HFF-Myc (cell line): ENCODE data around the gene SHC1.

ENCODE experiments used
- DNase-seq: peaks from one replicate; pipeline ENCODE4 v3.0.0-alpha.2; 2011; ENCODE audit warnings: low read depth; ENCODE audit errors: extremely low read depth
- H3K4me3 ChIP-seq: replicated peaks from 2 replicates; pipeline ENCODE4 v1.5.1; 2011; ENCODE audit warnings: low read depth, mild to moderate bottlenecking, control low read depth, low read length
- CTCF ChIP-seq: IDR thresholded peaks from 2 replicates; pipeline ENCODE4 v1.5.1; 2012; ENCODE audit warnings: mild to moderate bottlenecking, low read depth, low read length, control low read depth; ENCODE audit errors: missing control alignments

SHC1 gene

GRCh38 chr1:155002464-155003226 lies 32.1 kb upstream of the SHC1 start, which contains the start of gene ZBTB7B:
Gene ZBTB7B, plus strand, starts transcription at chr1:155002802. Its CDS starts 11,859 bp downstream, at chr1:155014661.
- H3K4me3 ChIP-seq = peak within 1 kb of the TSS; percentile 93
- TF ChIP-seq CTCF = no peak
- DNase-seq = no peak

- peak; percentile 61 for TF ChIP-seq CTCF
- DNase-seq = peak; percentile 94
- H3K4me3 ChIP-seq = peak overlapping the region; percentile 61
Observed at GRCh38 chr1:155001675-155002463, 31.3 kb upstream of the SHC1 start.

GRCh38 chr1:155001425-155001674 lies 30.8 kb upstream of the SHC1 start:
- TF ChIP-seq CTCF = no peak
- H3K4me3 ChIP-seq = peak overlapping the region; percentile 61
- no peak for DNase-seq

- peak overlapping the region; percentile 61 for H3K4me3 ChIP-seq
- no peak for TF ChIP-seq CTCF
- DNase-seq = peak; percentile 53
Observed at GRCh38 chr1:155000726-155001424, 30.3 kb upstream of the SHC1 start.

GRCh38 chr1:155000411-155000725 lies 29.8 kb upstream of the SHC1 start:
- no peak for DNase-seq
- TF ChIP-seq CTCF = no peak
- peak overlapping the region; percentile 61 for H3K4me3 ChIP-seq

GRCh38 chr1:154999571-155000410 lies 29.2 kb upstream of the SHC1 start:
- peak overlapping the region; percentile 61 for H3K4me3 ChIP-seq
- DNase-seq = no peak
- TF ChIP-seq CTCF = no peak
